ENCODE results near the gene RGL3.
A peak's percentile ranks its signal among the peaks of the same experiment; 100 is the strongest.
"Not testable (repeated sequence)": the region's sequence is repeated elsewhere in the genome, so short reads cannot be mapped to it uniquely, and the experiment has no call there.

The RGL3 gene

GRCh38 chr19:11382898-11383705, 36.0 kb downstream of the RGL3 start:
- peak; percentile 42 to 57 for DNase-seq (ENCODE audit: low read depth in 2 of 2)

- DNase-seq (ENCODE audit: low read depth in 2 of 2) = peak; percentile 90 to 94
Observed at GRCh38 chr19:11380653-11381537, 38.2 kb downstream of the RGL3 start.

- DNase-seq (ENCODE audit: low read depth in 2 of 2) = no peak
Observed at GRCh38 chr19:11379857-11380350, 39.2 kb downstream of the RGL3 start.

GRCh38 chr19:11379269-11379845, 39.8 kb downstream of the RGL3 start:
- DNase-seq (ENCODE audit: low read depth in 2 of 2) = not testable (repeated sequence)

GRCh38 chr19:11378319-11379189, 40.6 kb downstream of the RGL3 start:
- DNase-seq (ENCODE audit: low read depth in 2 of 2) = no peak

GRCh38 chr19:11377756-11378155, 41.4 kb downstream of the RGL3 start:
- no peak for DNase-seq (ENCODE audit: low read depth in 2 of 2)

- DNase-seq (ENCODE audit: low read depth in 2 of 2) = no peak
Observed at GRCh38 chr19:11377237-11377636, 41.9 kb downstream of the RGL3 start.

GRCh38 chr19:11375143-11375948, 43.8 kb downstream of the RGL3 start:
- DNase-seq (ENCODE audit: low read depth in 2 of 2) = peak; percentile 62 to 63

- DNase-seq (ENCODE audit: low read depth in 2 of 2) = peak; percentile 92 to 96
Observed at GRCh38 chr19:11374433-11375142, 44.5 kb downstream of the RGL3 start, which contains the start of gene SWSAP1. Gene SWSAP1 (plus strand): TSS chr19:11374666. CDS start chr19:11374681, 15 bp downstream.

- DNase-seq (ENCODE audit: low read depth in 2 of 2) = no peak
Observed at GRCh38 chr19:11373885-11374432, 45.2 kb downstream of the RGL3 start.

- no peak for DNase-seq (ENCODE audit: low read depth in 2 of 2)
Observed at GRCh38 chr19:11373166-11373884, 45.8 kb downstream of the RGL3 start.

- DNase-seq (ENCODE audit: low read depth in 2 of 2) = no peak
Observed at GRCh38 chr19:11370744-11371143, 48.4 kb downstream of the RGL3 start.

GRCh38 chr19:11367528-11367927, 51.6 kb downstream of the RGL3 start:
- DNase-seq (ENCODE audit: low read depth in 2 of 2) = no peak

- DNase-seq (ENCODE audit: low read depth in 2 of 2) = no peak
Observed at GRCh38 chr19:11365557-11366117, 53.5 kb downstream of the RGL3 start.

GRCh38 chr19:11364935-11365334, 54.2 kb downstream of the RGL3 start:
- DNase-seq (ENCODE audit: low read depth in 2 of 2) = no peak

GRCh38 chr19:11364296-11364904, 54.7 kb downstream of the RGL3 start:
- DNase-seq (ENCODE audit: low read depth in 2 of 2) = no peak

- DNase-seq (ENCODE audit: low read depth in 2 of 2) = no peak
Observed at GRCh38 chr19:11363881-11364280, 55.2 kb downstream of the RGL3 start.
